HepG2 (cell line): ENCODE measurements around the gene FAM222A. TPM values are rescaled to one million over a fixed set of nuclear protein-coding genes. Genes with fewer than 3 reads are reported as not detected.

Experiments
- ARID2 ChIP-seq: sonication (generic); formaldehyde crosslinking; IDR thresholded peaks from 2 replicates; pipeline ENCODE4 v1.8.1; 2022; ENCODE audit warnings: mild to moderate bottlenecking, missing genetic modification reagents, borderline replicate concordance
- EEA1 ChIP-seq: sonication (generic); formaldehyde crosslinking; IDR thresholded peaks from 2 replicates; pipeline ENCODE4 v1.5.1; 2020; ENCODE audit warnings: mild to moderate bottlenecking, missing genetic modification reagents, borderline replicate concordance
- EED ChIP-seq: sonication (generic); formaldehyde crosslinking; IDR thresholded peaks from 2 replicates; pipeline ENCODE4 v1.5.0; 2020; ENCODE audit warnings: mild to moderate bottlenecking, missing genetic modification reagents
- HHEX ChIP-seq: IDR thresholded peaks from 2 replicates; pipeline ENCODE4 v1.6.1; 2016; ENCODE audit warnings: control low read depth
- IKZF1 ChIP-seq: fragments of 450-650 bp; IDR thresholded peaks from 2 replicates; pipeline ENCODE4 v1.7.1; 2016
- MAF1 ChIP-seq: sonication (generic); formaldehyde crosslinking; IDR thresholded peaks from 2 replicates; pipeline ENCODE4 v1.5.0; 2020; ENCODE audit warnings: missing genetic modification reagents, borderline replicate concordance
- PCBP2 ChIP-seq: fragments of 200-400 bp; formaldehyde crosslinking; optimal IDR thresholded peaks from 2 replicates; pipeline ENCODE3; 2018; ENCODE audit warnings: low read length, low read depth; ENCODE audit not compliant: poor library complexity, severe bottlenecking
- ZBTB1 ChIP-seq: sonication (generic); formaldehyde crosslinking; IDR thresholded peaks from 2 replicates; pipeline ENCODE4 v1.4.0; 2020; ENCODE audit warnings: missing genetic modification reagents, borderline replicate concordance
- ZNF333 ChIP-seq: sonication (generic); formaldehyde crosslinking; IDR thresholded peaks from 2 replicates; pipeline ENCODE4 v1.4.0; 2020; ENCODE audit warnings: mild to moderate bottlenecking, missing genetic modification reagents, borderline replicate concordance
- ZNF547 ChIP-seq: sonication (generic); formaldehyde crosslinking; IDR thresholded peaks from 2 replicates; pipeline ENCODE4 v1.5.1; 2020; ENCODE audit warnings: mild to moderate bottlenecking, missing genetic modification reagents
- ZNF605 ChIP-seq: sonication (generic); formaldehyde crosslinking; IDR thresholded peaks from 2 replicates; pipeline ENCODE4 v1.8.0; 2022; ENCODE audit warnings: mild to moderate bottlenecking, missing genetic modification reagents
- ZNF773 ChIP-seq: sonication (generic); formaldehyde crosslinking; IDR thresholded peaks from 2 replicates; pipeline ENCODE4 v1.4.0; 2020; ENCODE audit warnings: missing genetic modification reagents, borderline replicate concordance
- ZNF776 ChIP-seq: sonication (generic); formaldehyde crosslinking; IDR thresholded peaks from 2 replicates; pipeline ENCODE4 v1.4.0; 2020; ENCODE audit warnings: mild to moderate bottlenecking, missing genetic modification reagents
- ZNF839 ChIP-seq: sonication (generic); formaldehyde crosslinking; IDR thresholded peaks from 2 replicates; pipeline ENCODE4 v1.4.0; 2020; ENCODE audit warnings: missing genetic modification reagents, mild to moderate bottlenecking, borderline replicate concordance
- polyA plus RNA-seq, 8 experiments: library from polyadenylated mRNA; depleted of rRNA in 3 of 8; stranded (reverse) in 7 of 8; unstranded in 1 of 8; fragments of >200 nt; fragmentation: Illumina TruSeq in 4 of 8; extraction: Trizol in 4 of 8; gene quantifications; 2 replicates each; pipeline versions ENCODE4 v1.2.1 to v1.2.3, GENCODE V29; 2011 to 2016; ENCODE audit warnings: low read depth in 4 of 8, missing spikeins in 1 of 8, mixed read lengths in 1 of 8; ENCODE audit not compliant: insufficient read depth in 1 of 8
- total RNA-seq, 5 experiments: library from RNA; depleted of rRNA; stranded (reverse); fragments of >200 nt; fragmentation: Illumina TruSeq; extraction: Trizol; gene quantifications; 2 replicates each; pipeline ENCODE4 v1.2.3, GENCODE V29; 2016; ENCODE audit warnings: low read depth in 1 of 5
- TF ChIP-seq, protein P1 (sequence below): sonication (generic); formaldehyde crosslinking; IDR thresholded peaks from 2 replicates; pipeline ENCODE4 v1.8.0; 2022; ENCODE audit warnings: mild to moderate bottlenecking, missing genetic modification reagents, borderline replicate concordance
- TF ChIP-seq, protein P2 (sequence below): sonication (generic); formaldehyde crosslinking; IDR thresholded peaks from 2 replicates; pipeline ENCODE4 v1.5.1; 2020; ENCODE audit warnings: mild to moderate bottlenecking, missing genetic modification reagents, borderline replicate concordance
- TF ChIP-seq, protein P3 (sequence below): sonication (generic); formaldehyde crosslinking; IDR thresholded peaks from 2 replicates; pipeline ENCODE4 v1.4.0; 2020; ENCODE audit warnings: missing genetic modification reagents, borderline replicate concordance
- TF ChIP-seq, protein P4 (sequence below): sonication (generic); formaldehyde crosslinking; conservative IDR thresholded peaks from 2 replicates; pipeline ENCODE4 v1.4.0; 2020; ENCODE audit warnings: mild to moderate bottlenecking, missing genetic modification reagents, moderate library complexity
- TF ChIP-seq, protein P5 (sequence below): sonication (generic); formaldehyde crosslinking; IDR thresholded peaks from 2 replicates; pipeline ENCODE4 v1.8.1; 2023; ENCODE audit warnings: mild to moderate bottlenecking, inconsistent platforms, moderate library complexity, missing genetic modification reagents, borderline replicate concordance

FAM222A gene
- total and polyA plus RNA-seq, 2 of the 13 experiments (the other 11 are each of a cell fraction or from before 2014, with no cell fraction given): 2.7 to 9.6 TPM

DNA sequence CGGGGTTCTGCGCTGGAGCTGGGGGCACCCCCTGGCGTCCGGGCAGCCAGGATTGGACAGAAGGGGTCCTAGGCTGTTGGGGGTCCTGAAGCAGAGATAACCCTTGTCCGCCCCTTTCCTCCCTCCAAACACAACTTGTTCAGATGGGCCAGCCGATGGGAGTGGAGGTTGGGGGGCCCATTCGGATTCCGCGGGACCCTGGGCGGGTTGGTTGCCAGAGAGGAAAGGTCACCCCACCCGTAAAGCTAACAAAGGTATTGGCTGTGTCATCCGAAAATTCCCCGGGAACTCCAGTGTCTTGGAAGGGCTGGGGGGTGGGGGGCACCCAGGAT is 1.3 kb downstream of the FAM222A start (continued):
- TF ChIP-seq, protein P1, sequence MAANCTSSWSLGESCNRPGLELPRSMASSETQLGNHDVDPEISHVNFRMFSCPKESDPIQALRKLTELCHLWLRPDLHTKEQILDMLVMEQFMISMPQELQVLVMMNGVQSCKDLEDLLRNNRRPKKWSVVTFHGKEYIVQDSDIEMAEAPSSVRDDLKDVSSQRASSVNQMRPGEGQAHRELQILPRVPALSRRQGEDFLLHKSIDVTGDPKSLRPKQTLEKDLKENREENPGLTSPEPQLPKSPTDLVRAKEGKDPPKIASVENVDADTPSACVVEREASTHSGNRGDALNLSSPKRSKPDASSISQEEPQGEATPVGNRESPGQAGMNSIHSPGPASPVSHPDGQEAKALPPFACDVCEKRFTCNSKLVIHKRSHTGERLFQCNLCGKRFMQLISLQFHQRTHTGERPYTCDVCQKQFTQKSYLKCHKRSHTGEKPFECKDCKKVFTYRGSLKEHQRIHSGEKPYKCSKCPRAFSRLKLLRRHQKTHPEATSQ (CRISPR knock-in tag): no peak
- TF ChIP-seq HHEX: no peak
- TF ChIP-seq, protein P2, sequence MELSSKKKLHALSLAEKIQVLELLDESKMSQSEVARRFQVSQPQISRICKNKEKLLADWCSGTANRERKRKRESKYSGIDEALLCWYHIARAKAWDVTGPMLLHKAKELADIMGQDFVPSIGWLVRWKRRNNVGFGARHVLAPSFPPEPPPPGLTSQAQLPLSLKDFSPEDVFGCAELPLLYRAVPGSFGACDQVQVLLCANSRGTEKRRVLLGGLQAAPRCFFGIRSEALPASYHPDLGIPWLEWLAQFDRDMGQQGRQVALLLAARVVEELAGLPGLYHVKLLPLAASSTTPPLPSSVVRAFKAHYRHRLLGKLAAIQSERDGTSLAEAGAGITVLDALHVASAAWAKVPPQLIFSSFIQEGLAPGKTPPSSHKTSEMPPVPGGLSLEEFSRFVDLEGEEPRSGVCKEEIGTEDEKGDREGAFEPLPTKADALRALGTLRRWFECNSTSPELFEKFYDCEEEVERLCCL (CRISPR knock-in tag): no peak
- TF ChIP-seq ZNF605 (CRISPR knock-in tag): no peak
- TF ChIP-seq, protein P3, sequence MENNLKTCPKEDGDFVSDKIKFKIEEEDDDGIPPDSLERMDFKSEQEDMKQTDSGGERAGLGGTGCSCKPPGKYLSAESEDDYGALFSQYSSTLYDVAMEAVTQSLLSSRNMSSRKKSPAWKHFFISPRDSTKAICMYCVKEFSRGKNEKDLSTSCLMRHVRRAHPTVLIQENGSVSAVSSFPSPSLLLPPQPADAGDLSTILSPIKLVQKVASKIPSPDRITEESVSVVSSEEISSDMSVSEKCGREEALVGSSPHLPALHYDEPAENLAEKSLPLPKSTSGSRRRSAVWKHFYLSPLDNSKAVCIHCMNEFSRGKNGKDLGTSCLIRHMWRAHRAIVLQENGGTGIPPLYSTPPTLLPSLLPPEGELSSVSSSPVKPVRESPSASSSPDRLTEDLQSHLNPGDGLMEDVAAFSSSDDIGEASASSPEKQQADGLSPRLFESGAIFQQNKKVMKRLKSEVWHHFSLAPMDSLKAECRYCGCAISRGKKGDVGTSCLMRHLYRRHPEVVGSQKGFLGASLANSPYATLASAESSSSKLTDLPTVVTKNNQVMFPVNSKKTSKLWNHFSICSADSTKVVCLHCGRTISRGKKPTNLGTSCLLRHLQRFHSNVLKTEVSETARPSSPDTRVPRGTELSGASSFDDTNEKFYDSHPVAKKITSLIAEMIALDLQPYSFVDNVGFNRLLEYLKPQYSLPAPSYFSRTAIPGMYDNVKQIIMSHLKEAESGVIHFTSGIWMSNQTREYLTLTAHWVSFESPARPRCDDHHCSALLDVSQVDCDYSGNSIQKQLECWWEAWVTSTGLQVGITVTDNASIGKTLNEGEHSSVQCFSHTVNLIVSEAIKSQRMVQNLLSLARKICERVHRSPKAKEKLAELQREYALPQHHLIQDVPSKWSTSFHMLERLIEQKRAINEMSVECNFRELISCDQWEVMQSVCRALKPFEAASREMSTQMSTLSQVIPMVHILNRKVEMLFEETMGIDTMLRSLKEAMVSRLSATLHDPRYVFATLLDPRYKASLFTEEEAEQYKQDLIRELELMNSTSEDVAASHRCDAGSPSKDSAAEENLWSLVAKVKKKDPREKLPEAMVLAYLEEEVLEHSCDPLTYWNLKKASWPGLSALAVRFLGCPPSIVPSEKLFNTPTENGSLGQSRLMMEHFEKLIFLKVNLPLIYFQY (CRISPR knock-in tag): no peak
- TF ChIP-seq MAF1 (CRISPR knock-in tag): no peak
- TF ChIP-seq, protein P4, sequence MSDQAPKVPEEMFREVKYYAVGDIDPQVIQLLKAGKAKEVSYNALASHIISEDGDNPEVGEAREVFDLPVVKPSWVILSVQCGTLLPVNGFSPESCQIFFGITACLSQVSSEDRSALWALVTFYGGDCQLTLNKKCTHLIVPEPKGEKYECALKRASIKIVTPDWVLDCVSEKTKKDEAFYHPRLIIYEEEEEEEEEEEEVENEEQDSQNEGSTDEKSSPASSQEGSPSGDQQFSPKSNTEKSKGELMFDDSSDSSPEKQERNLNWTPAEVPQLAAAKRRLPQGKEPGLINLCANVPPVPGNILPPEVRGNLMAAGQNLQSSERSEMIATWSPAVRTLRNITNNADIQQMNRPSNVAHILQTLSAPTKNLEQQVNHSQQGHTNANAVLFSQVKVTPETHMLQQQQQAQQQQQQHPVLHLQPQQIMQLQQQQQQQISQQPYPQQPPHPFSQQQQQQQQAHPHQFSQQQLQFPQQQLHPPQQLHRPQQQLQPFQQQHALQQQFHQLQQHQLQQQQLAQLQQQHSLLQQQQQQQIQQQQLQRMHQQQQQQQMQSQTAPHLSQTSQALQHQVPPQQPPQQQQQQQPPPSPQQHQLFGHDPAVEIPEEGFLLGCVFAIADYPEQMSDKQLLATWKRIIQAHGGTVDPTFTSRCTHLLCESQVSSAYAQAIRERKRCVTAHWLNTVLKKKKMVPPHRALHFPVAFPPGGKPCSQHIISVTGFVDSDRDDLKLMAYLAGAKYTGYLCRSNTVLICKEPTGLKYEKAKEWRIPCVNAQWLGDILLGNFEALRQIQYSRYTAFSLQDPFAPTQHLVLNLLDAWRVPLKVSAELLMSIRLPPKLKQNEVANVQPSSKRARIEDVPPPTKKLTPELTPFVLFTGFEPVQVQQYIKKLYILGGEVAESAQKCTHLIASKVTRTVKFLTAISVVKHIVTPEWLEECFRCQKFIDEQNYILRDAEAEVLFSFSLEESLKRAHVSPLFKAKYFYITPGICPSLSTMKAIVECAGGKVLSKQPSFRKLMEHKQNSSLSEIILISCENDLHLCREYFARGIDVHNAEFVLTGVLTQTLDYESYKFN (CRISPR knock-in tag): no peak
- no peak for TF ChIP-seq IKZF1
- 0 out of 2 replicates have a peak, but pooled peaks have one; percentile 34 for TF ChIP-seq ZNF776 (CRISPR knock-in tag)
- no peak for TF ChIP-seq PCBP2
- no peak for TF ChIP-seq EED
- no peak for TF ChIP-seq ZBTB1 (CRISPR knock-in tag)
- 0 out of 2 replicates have a peak, but pooled peaks have one; percentile 28 for TF ChIP-seq ARID2 (CRISPR knock-in tag)
- TF ChIP-seq EEA1 (CRISPR knock-in tag): no peak
- no peak for TF ChIP-seq ZNF839 (CRISPR knock-in tag)
- TF ChIP-seq, protein P5, sequence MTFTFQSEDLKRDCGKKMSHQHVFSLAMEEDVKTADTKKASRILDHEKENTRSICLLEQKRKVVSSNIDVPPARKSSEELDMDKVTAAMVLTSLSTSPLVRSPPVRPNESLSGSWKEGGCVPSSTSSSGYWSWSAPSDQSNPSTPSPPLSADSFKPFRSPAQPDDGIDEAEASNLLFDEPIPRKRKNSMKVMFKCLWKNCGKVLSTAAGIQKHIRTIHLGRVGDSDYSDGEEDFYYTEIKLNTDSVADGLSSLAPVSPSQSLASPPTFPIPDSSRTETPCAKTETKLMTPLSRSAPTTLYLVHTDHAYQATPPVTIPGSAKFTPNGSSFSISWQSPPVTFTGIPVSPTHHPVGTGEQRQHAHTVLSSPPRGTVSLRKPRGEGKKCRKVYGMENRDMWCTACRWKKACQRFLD: no peak
- no peak for TF ChIP-seq ZNF773 (CRISPR knock-in tag)
- no peak for TF ChIP-seq ZNF547 (CRISPR knock-in tag)
- TF ChIP-seq ZNF333 (CRISPR knock-in tag): 0 out of 2 replicates have a peak, but pooled peaks have one; percentile 25
